NCI-H2196 treated with DMSO at 0.1 percent for 48 hours (cell line): ENCODE results near the gene RAX2.
"Not testable (repeated sequence)": the region's sequence is repeated elsewhere in the genome, so short reads cannot be mapped to it uniquely, and the experiment has no call there.

Source experiments
- DNase-seq: peaks from one replicate; lab custom pipeline; 2025; ENCODE audit not compliant: unreplicated experiment; lab: John Stamatoyannopoulos, UW

The RAX2 gene

GRCh38 chr19:3778104-3778867 is 6.3 kb upstream of the RAX2 start:
- DNase-seq, result no peak

DNA sequence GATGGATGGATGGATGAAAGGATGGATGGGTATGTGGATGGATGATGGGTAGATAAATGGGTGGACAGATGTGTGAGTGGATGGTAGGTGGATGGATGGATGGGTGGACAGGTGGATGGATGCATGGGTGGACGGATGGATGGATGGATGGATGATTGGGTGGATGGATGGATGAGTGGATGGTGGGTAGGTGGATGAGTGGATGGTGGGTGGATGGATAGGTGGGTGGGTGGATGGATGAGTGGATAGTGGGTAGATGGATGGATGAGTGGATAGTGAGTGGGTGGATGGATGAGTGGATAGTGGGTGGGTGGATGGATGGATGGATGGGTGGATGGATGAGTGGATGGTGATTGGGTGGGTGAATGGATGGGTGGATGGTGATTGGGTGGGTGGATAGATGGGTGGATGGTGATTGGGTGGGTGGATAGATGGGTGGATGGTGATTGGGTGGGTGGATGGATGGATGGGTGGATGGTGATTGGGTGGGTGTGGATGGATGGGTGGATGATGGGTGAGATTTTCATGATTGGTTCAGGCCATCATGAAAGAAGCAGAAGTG is 4.5 kb upstream of the RAX2 start:
- DNase-seq, result no peak

- DNase-seq, result no peak
These were observed 3.8 kb upstream of the RAX2 start for GRCh38 chr19:3775831-3776230.

GRCh38 chr19:3775374-3775711 is 3.3 kb upstream of the RAX2 start:
- no peak for DNase-seq

DNA sequence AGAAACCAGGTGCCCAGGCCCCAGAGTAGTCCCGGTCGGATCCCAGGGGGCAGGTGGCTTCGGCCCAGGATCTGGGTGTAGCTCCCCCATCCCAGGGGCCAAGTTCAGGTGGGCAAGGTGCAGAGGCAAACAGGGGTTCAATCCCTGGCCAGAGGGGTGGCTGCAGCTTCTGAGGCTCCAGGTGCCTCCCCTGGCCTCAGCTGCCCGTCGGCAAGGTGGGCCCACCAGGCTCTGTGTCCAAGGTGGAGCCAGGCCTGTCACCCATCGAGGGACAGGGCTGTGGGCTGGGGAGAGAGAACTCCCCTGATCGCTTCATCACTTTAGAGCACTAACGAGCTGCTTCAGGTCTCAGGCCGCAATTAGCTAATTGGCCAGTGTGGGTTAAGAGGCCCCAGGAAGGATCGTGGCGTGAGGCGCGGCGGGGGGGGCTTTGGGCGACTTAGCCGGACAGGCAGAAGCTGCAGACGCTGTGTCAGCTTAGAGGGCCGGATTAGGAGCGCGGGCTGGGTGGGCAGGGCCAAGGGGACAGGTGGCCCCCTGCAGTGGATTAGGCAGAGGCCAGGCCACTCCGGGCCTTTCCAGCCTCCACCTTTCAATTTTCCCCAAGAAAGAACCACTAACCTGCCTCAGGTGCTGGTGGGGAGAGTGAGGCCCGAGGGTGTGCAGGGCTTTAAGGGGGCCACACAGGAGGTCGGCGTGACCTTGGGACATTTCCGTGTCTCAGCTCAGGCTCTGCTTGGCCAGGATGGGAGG is 2.8 kb upstream of the RAX2 start:
- no peak for DNase-seq

DNA sequence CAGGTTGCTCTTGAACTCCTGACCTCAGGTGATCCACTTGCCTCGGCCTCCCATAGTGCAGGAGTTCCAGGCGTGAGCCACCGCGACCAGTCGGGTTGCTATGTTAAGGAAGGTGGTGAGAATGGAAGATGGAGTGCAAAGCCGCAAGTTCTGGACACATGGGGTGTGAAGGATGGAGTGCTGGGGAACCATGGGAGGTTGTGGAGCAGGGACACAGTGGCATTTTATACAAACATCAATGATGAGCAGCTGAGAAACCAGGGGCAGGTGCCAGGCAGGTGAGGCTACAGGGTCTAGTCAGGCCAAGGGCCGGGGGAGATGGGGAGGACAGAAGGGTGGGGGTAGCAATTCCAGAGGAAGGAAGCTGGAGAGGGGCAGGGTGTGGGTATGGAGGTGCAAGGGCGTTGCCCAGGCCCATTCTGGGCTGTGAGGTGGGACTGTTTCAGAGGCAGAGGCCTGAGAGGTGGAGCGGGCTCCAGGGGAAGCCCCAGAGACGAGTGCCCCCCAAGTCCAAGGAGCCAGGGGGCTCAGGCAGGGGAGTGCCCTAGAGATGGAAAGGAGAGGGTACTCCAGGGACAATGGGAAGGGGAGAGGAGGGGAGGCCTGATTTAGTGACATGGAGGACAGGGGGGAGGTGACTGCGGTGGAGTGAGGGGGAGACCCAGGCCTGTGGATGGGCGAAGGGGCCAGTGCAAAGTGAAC is 1.9 kb upstream of the RAX2 start:
- no peak for DNase-seq

DNA sequence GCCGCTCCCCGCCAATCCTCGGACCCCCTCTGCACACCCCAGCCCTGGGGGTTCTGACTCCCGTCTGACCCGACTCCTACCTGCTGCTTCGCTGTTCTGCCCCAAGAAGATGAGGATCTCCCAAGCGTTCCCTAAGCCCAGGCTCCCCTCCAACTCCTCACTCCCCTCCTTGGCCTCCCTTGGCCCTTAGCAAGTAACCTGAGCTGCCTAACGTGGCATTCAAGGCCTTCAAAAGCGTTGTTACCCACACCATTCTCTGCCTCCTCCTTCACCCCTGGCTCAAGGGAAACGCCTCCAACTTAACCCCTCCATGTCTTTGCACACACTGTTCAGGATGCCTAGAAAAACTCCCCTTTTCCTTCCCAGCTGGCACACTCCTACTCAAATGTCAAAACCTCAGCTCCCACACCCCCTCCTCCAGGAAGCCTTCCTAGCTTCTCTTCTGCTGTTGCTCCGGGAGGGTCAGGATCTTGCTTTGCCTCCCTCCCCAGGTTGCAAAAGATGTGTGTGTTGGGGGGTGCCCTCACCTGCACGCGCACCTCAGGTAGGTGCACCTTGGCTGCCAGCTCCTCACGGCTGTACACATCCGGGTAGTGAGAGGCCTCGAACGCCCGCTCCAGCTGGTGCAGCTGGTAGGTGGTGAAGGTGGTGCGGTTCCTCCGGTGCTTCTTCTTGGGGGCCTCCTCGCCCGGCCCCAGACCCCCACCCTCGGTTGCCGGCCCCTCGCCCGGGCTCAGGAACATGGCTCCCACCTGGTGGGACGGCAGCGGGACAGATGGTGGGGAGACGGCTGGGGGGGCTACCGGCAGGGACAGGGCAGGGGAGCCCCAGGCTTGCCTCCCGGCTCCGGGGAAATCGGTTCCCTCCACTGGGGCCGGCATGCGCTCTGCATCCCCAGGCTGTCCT is 775 bp downstream of the RAX2 start:
- DNase-seq, result no peak

DNA sequence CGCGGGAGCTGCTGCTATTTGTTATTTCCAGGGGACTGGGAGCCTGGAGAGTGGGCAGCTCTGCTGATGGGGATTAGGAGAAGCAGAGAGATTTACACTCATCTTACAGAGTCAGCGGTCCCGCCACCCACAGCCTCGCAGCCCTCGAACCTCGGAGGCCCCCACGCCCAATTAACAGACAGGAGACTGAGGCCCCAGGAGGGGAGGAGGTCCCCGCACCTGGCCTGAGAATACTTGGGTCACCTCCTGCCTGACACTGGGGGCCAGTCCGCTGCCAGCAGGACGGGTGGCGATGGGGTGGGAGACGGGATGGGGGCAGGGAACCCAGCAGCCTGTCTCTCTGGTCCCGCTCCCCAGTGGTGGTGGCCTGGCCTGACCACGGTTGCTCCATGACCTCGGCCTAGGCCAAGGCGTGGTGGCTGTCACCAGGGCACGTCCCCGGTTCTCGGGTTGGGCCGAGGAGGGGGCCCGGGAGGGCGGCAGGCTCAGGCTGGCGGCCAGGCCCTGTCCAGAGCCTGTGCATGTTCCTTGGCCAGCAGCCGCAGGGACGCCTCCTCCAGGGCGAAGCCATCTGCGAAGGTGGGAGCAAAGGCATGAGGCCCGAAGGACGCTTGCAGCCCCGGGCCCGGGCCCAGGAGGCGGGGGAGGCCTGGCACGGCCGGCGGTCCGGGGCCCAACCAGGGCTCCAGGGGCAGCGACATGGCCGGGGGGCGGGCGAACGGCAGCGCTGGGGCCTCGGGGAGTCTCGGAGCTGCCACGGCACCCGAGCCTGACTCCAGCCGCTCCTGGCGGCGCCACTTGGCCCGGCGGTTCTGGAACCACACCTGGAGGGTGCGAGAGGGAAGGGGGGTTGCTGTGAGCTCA is 1.7 kb downstream of the RAX2 start:
- DNase-seq, result no peak

- no peak for DNase-seq
These were observed 2.5 kb downstream of the RAX2 start for GRCh38 chr19:3769494-3769893.

DNA sequence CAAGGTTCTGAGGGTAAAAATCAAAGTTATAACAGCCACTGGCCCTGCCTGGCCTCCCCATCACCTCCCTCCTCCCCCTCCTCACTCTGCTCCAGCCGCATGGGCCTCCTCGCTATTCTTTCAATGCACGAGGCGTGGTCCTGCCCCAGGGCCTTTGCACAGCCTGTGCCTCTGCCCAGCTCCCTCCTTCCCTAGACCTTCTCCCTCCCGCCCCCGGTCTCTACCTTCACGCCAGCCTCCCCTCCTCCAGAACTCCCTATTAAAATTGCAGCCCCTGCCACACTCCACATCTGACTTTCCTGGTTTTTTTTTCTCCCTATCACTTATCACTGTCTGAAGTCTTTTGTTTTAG is 3.3 kb downstream of the RAX2 start:
- DNase-seq, result no peak

DNA sequence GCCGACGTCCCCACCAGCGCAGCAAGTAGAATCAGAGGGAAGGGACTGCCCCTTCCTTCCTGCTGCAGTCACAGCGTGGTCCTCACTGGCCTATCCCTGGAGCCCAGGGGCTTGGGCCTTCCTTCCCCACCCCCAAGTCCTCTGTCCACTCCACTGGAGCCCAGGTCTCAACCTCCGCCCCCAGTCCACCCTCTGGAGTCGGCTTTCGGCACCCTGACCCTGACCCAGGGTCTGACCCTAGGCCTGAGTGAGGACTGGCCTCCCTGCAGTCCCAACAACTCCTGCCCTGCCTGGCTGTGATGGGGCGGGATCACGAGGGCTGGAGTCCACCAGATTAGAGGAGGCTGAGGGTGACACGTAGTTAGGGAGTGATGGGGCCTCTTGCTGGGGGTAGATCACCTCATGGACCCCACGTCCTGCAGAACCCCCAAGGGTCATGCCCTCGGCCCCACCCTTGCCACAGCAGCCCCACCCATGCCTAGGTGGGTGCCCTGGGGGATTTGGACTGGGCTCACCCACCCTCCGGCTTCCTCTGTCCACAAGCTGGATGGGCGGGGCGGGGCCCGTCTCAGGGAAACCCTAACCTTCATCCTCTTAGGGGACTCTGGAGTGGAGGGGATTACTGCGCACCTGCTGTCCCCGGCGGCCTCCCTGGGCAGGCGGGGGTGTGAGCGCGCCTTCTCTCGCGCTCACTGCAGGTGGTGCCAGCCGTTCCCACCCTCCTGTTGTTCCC is 3.8 kb downstream of the RAX2 start:
- no peak for DNase-seq

DNA sequence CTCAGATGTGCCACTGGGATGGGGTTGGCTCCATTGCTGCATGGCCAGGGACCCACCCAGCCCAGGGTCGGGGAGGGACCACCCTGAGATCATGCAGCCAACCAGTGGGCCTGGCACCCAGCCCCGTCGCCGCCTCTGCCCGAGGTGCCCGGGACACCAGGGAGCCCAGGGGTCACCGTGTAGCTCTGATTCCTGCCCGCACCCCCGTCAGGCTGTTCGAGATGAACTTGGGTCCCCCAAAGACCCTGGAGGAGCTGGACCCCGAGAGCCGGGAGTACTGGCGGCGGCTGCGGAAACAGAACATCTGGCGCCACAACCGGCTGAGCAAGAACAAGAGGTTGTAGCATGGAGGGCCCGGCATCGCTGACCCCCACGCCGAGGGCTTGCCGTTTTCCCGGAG is 5.0 kb downstream of the RAX2 start:
- no peak for DNase-seq

- DNase-seq, result no peak
These were observed 5.5 kb downstream of the RAX2 start for GRCh38 chr19:3766520-3766919.

DNA sequence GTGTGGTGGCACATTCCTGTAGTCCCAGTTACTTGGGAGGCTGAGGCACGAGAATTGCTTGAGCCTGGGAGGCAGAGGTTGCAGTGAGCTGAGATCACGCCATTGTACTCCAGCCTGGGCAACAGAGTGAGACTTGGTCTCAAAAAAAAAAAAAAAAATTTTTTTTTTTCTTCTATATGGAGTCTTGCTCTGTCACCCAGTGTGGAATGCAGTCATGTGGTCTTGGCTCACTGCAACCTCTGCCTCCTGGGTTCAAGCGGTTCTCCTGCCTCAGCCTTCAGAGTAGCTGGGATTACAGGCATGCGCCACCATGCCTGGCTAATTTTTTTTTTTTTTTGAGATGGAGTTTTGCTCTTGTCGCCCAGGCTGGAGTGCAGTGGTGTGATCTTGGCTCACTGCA is 6.3 kb downstream of the RAX2 start:
- not testable (repeated sequence) for DNase-seq

GRCh38 chr19:3765121-3765520 is 6.9 kb downstream of the RAX2 start:
- no peak for DNase-seq

- peak; percentile 98 for DNase-seq
These were observed 9.2 kb downstream of the RAX2 start, which contains the start of gene MRPL54 for GRCh38 chr19:3762501-3763459. MRPL54 (plus strand) TSS chr19:3762682; CDS start chr19:3762701, 19 bp downstream.

- DNase-seq, result no peak
These were observed 9.9 kb downstream of the RAX2 start for GRCh38 chr19:3762130-3762473.
